Measurements from ENCODE around the gene TAAR1.
"Not testable (repeated sequence)": the region's sequence is repeated elsewhere in the genome, so short reads cannot be mapped to it uniquely, and the experiment has no call there.

The TAAR1 gene

GRCh38 chr6:132659082-132659481, at the start of gene TAAR1:
Gene TAAR1, minus strand, starts transcription at chr6:132659182. Its CDS starts 13,179 bp downstream, at chr6:132646003.
- no peak for DNase-seq (ENCODE audit: low spot score)

- no peak for DNase-seq (ENCODE audit: low spot score)
Measured at GRCh38 chr6:132708771-132709170, 49.8 kb upstream of the TAAR1 start.

- DNase-seq (ENCODE audit: low spot score) = no peak
Measured at GRCh38 chr6:132708002-132708401, 49.0 kb upstream of the TAAR1 start.

GRCh38 chr6:132706756-132707155, 47.8 kb upstream of the TAAR1 start:
- DNase-seq (ENCODE audit: low spot score) = not testable (repeated sequence)

- no peak for DNase-seq (ENCODE audit: low spot score)
Measured at GRCh38 chr6:132703936-132704335, 45.0 kb upstream of the TAAR1 start.

- no peak for DNase-seq (ENCODE audit: low spot score)
Measured at GRCh38 chr6:132698608-132699007, 39.6 kb upstream of the TAAR1 start.

GRCh38 chr6:132695773-132696172, 36.8 kb upstream of the TAAR1 start:
- no peak for DNase-seq (ENCODE audit: low spot score)

- DNase-seq (ENCODE audit: low spot score) = no peak
Measured at GRCh38 chr6:132693478-132693877, 34.5 kb upstream of the TAAR1 start.

GRCh38 chr6:132690678-132691077, 31.7 kb upstream of the TAAR1 start:
- no peak for DNase-seq (ENCODE audit: low spot score)

- no peak for DNase-seq (ENCODE audit: low spot score)
Measured at GRCh38 chr6:132687306-132687705, 28.3 kb upstream of the TAAR1 start.

- no peak for DNase-seq (ENCODE audit: low spot score)
Measured at GRCh38 chr6:132686531-132686930, 27.5 kb upstream of the TAAR1 start.

GRCh38 chr6:132685009-132685408, 26.0 kb upstream of the TAAR1 start:
- DNase-seq (ENCODE audit: low spot score) = no peak

GRCh38 chr6:132684272-132684671, 25.3 kb upstream of the TAAR1 start:
- no peak for DNase-seq (ENCODE audit: low spot score)

GRCh38 chr6:132683543-132683942, 24.6 kb upstream of the TAAR1 start:
- DNase-seq (ENCODE audit: low spot score) = no peak

- not testable (repeated sequence) for DNase-seq (ENCODE audit: low spot score)
Measured at GRCh38 chr6:132679094-132679493, 20.1 kb upstream of the TAAR1 start.

- peak; percentile 1 for DNase-seq (ENCODE audit: low spot score)
Measured at GRCh38 chr6:132675749-132676148, 16.8 kb upstream of the TAAR1 start.

- DNase-seq (ENCODE audit: low spot score) = no peak
Measured at GRCh38 chr6:132675002-132675401, 16.0 kb upstream of the TAAR1 start.

GRCh38 chr6:132673376-132674094, 14.6 kb upstream of the TAAR1 start:
- DNase-seq (ENCODE audit: low spot score) = no peak

- no peak for DNase-seq (ENCODE audit: low spot score)
Measured at GRCh38 chr6:132671295-132671694, 12.3 kb upstream of the TAAR1 start.

GRCh38 chr6:132669690-132670291, 10.8 kb upstream of the TAAR1 start:
- peak; percentile 35 for DNase-seq (ENCODE audit: low spot score)

GRCh38 chr6:132666118-132666517, 7.1 kb upstream of the TAAR1 start:
- no peak for DNase-seq (ENCODE audit: low spot score)

GRCh38 chr6:132664309-132665034, 5.5 kb upstream of the TAAR1 start:
- no peak for DNase-seq (ENCODE audit: low spot score)

- no peak for DNase-seq (ENCODE audit: low spot score)
Measured at GRCh38 chr6:132663661-132664060, 4.7 kb upstream of the TAAR1 start.
